Putamen (tissue), 1 donor: ENCODE results near the gene TRIM43.
"Not testable (repeated sequence)": the region's sequence is repeated elsewhere in the genome, so short reads cannot be mapped to it uniquely, and the experiment has no call there.

Experiments used
- DNase-seq: peaks from one replicate; pipeline ENCODE4 v3.0.0-alpha.2; 2016; ENCODE audit warnings: low spot score

Gene TRIM43

GRCh38 chr2:95641787-95642186 lies 50.0 kb downstream of the TRIM43 start:
- not testable (repeated sequence) for DNase-seq

GRCh38 chr2:95642360-95642759 lies 50.6 kb downstream of the TRIM43 start:
- not testable (repeated sequence) for DNase-seq

- not testable (repeated sequence) for DNase-seq
Observed at GRCh38 chr2:95642951-95643350, 51.1 kb downstream of the TRIM43 start.

- DNase-seq, result not testable (repeated sequence)
Observed at GRCh38 chr2:95645312-95645711, 53.5 kb downstream of the TRIM43 start.

- not testable (repeated sequence) for DNase-seq
Observed at GRCh38 chr2:95646274-95646994, 54.6 kb downstream of the TRIM43 start.

- DNase-seq, result not testable (repeated sequence)
Observed at GRCh38 chr2:95648894-95649544, 57.2 kb downstream of the TRIM43 start.
